ENCODE results near the gene SUGT1.

SUGT1 gene

GRCh38 chr13:52737965-52738364 is 85.3 kb downstream of the SUGT1 start:
- DNase-seq (ENCODE audit: low read depth) = no peak

DNA sequence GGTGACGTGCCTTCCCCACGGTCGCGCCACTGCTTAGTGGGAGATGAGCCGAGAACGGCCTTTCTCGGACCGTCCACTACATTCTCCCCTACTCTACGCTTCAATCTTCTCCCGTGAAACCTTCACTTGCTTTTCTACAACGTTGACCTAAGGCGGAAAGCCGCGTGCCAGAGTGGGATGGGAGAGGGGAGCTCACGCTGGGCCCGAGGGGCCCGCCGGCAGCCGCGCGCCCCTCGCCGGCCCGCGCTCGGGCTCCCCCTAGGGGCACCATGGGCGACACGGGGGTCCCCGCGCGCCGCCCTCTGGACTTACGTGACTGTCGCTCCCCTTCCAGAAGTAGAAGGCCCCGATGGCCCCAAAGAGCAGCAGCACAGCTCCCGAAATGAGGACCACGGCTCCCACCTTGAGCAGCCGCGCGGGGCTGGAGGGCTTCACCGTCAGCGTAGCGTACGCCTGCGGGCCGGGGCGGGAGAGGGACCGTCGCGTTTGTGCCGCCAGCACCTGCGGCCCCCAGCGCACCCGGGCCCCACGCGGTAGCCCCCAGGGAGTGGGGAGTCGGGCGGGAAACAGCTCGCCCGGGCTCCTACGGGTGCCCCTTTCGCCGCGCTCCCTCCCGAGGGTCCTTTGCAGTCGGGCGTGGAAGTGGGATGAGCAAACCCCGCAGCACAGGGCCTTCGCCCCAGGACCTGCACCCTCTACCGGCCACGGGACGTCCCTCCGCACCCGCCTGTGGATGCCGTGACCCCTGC is 86.3 kb downstream of the SUGT1 start:
- DNase-seq (ENCODE audit: low read depth) = no peak

DNA sequence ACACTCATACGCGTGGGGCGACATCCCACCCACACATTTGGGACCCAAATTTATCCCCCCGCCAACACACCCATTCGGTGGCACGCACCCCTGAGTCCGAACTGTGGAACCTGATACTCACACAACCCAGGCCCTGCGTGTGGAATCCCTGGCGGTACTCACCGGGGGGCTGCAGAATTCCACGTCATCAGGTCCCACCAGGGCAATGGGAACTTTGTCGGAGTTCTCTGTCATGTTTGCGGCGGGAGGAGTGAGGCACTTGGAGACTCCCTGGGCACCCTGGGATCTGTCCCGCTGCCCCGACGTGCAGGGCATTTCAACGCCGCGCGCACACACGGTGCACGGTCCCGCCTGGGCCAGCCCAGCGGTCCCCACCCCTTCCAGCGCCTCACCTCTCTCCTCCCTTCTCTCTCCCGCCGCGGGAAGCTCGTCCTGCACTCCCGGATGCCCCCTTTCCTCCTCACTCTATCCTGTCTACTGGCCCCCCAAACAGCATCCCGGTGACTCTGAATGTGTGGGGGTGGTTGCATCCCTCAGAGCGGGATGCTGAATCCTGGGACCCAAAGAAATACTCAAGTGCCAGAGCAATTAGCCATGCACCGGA is 86.9 kb downstream of the SUGT1 start, which contains the start of gene CNMD:
TSS of gene CNMD (minus strand) at position 353 of the 604 bp plus-strand sequence. CDS start at position 234, 119 bp downstream.
- DNase-seq (ENCODE audit: low read depth) = no peak

- DNase-seq (ENCODE audit: low read depth) = no peak
Observed at GRCh38 chr13:52743569-52743968, 90.9 kb downstream of the SUGT1 start.

GRCh38 chr13:52743988-52744387 is 91.4 kb downstream of the SUGT1 start:
- no peak for DNase-seq (ENCODE audit: low read depth)

GRCh38 chr13:52744842-52745375 is 92.3 kb downstream of the SUGT1 start:
- DNase-seq (ENCODE audit: low read depth) = no peak

DNA sequence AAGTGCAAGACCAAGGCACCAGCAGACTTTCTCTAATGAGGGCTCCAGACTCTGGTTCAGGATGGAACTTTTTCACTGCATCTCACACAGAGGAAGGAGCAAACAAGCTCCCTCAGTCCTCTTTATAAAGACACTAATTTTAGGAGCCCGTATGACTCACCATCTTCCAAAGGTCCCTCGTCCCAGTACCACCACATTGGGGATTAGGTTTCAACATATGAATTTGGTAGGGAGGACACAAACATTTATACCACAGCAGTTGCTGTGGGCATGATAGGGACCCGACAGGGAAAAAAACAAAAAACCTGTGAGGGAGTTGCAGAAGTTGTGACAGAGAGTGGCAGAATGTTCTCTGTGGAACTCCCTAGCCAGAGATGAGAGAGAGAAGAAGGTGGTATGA is 93.5 kb downstream of the SUGT1 start:
- DNase-seq (ENCODE audit: low read depth) = no peak

- no peak for DNase-seq (ENCODE audit: low read depth)
Observed at GRCh38 chr13:52749419-52749818, 96.8 kb downstream of the SUGT1 start.

Data from stimulated activated CD8-positive, alpha-beta memory T cell treated with anti-CD3 and anti-CD28 coated beads, Interleukin-12 subunit alpha, Interleukin-12 subunit beta, amount 100 ng/mL, for 4 hours (primary cell).